Endothelial cell of umbilical vein (primary cell): ENCODE data around the gene SIDT1. TPM values are rescaled to one million over a fixed set of nuclear protein-coding genes. Genes with fewer than 3 reads are reported as not detected.

Experiments used
- BruUV-seq: library from RNA; stranded (reverse); fragments of 400-500 nt; replicated peaks from 2 replicates; lab custom pipeline; 2021; lab: Mats Ljungman, UMichigan
- CTCF ChIA-PET: fragments of 300-600, 350-600 bp; sonication (Branson Sonifier 250); formaldehyde crosslinking; loops from one replicate; lab custom pipeline; 2021; ENCODE audit warnings: antibody characterized with exemption, inconsistent platforms; lab: Charles Lee
- POLR2A ChIA-PET: fragments of 300-600, 350-600 bp; sonication (Branson Sonifier 250); formaldehyde crosslinking; loops from one replicate; lab custom pipeline; 2021; ENCODE audit warnings: antibody characterized with exemption, inconsistent platforms; lab: Charles Lee
- DNase-seq: peaks from one replicate; pipeline ENCODE4 v3.0.0-alpha.2; 2011; ENCODE audit warnings: low read depth, low spot score
- FAIRE-seq: peaks from 2 replicates; lab custom pipeline; 2011; peaks lifted over from hg19 to GRCh38; lab: Jason Lieb, UNC
- H2AFZ ChIP-seq: 2 replicates; pipeline ENCODE4 v1.6.0; 2012; ENCODE audit warnings: low read depth, low read length, control low read depth, inconsistent platforms
- H3K27ac ChIP-seq: 2 replicates; pipeline ENCODE4 v1.5.1; 2011; ENCODE audit warnings: low read depth, mild to moderate bottlenecking, control low read depth, low read length, moderate library complexity; ENCODE audit not compliant: insufficient read depth
- H3K27me3 ChIP-seq, 2 experiments: 2 replicates each; pipeline versions ENCODE4 v1.6.0 to v1.6.1; 2011; ENCODE audit warnings: low read length in 2 of 2, mixed read lengths in 1 of 2; ENCODE audit not compliant: control insufficient read depth in 2 of 2, insufficient read depth in 2 of 2
- H3K36me3 ChIP-seq, 2 experiments: 2 replicates in 1 of 2; 3 replicates in 1 of 2; pipeline ENCODE4 v1.5.1; 2011; ENCODE audit warnings: low read length in 2 of 2, mild to moderate bottlenecking in 1 of 2, moderate library complexity in 1 of 2; ENCODE audit not compliant: control insufficient read depth in 2 of 2, insufficient read depth in 2 of 2; ENCODE audit errors: extremely low read depth in 1 of 2
- H3K4me1 ChIP-seq: 3 replicates; pipeline ENCODE4 v1.5.1; 2011; ENCODE audit warnings: mild to moderate bottlenecking, low read length; ENCODE audit not compliant: control insufficient read depth, insufficient read depth; ENCODE audit errors: extremely low read depth
- H3K4me2 ChIP-seq: 2 replicates; pipeline ENCODE4 v1.6.1; 2011; ENCODE audit warnings: low read length, control low read depth, mixed read lengths; ENCODE audit not compliant: insufficient read depth
- H3K4me3 ChIP-seq, 3 experiments: fragments of 200-600 bp in 1 of 3; sonication (generic), shearing (Covaris generic) in 1 of 3; replicated peaks in 1 of 3; 2 replicates each; pipeline ENCODE4 v1.5.1; 2011 to 2016; ENCODE audit warnings: control low read depth in 3 of 3, low read length in 3 of 3, mild to moderate bottlenecking in 2 of 3, inconsistent platforms in 1 of 3, low read depth in 1 of 3, moderate library complexity in 1 of 3; ENCODE audit not compliant: insufficient read depth in 1 of 3
- H3K79me2 ChIP-seq: 2 replicates; pipeline ENCODE4 v1.6.0; 2012; ENCODE audit warnings: low read length, inconsistent platforms; ENCODE audit not compliant: control insufficient read depth, insufficient read depth
- H3K9ac ChIP-seq: replicated peaks from 2 replicates; pipeline ENCODE3; 2011; ENCODE audit warnings: low read length, control low read depth; ENCODE audit not compliant: insufficient read depth; ENCODE audit errors: extremely low read depth
- H3K9me1 ChIP-seq: replicated peaks from 3 replicates; pipeline ENCODE4 v1.6.0; 2011; ENCODE audit warnings: mild to moderate bottlenecking, low read length; ENCODE audit not compliant: control insufficient read depth, insufficient read depth; ENCODE audit errors: extremely low read depth
- H3K9me3 ChIP-seq: replicated peaks from 2 replicates; pipeline ENCODE4 v1.5.1; 2012; ENCODE audit warnings: low read length, inconsistent platforms; ENCODE audit not compliant: control insufficient read depth, insufficient read depth
- H4K20me1 ChIP-seq: replicated peaks from 2 replicates; pipeline ENCODE3; 2011; ENCODE audit warnings: mild to moderate bottlenecking, low read length; ENCODE audit not compliant: control insufficient read depth, insufficient read depth; ENCODE audit errors: extremely low read depth
- CTCF ChIP-seq, 2 donors: IDR thresholded peaks; 1 replicate in 1 of 2; 2 replicates in 1 of 2; pipeline ENCODE4 v1.5.1; 2011; ENCODE audit warnings: low read length in 2 of 2, mild to moderate bottlenecking in 2 of 2, moderate library complexity in 2 of 2, control low read depth in 1 of 2, inconsistent platforms in 1 of 2, low read depth in 1 of 2; ENCODE audit not compliant: insufficient read depth in 1 of 2; ENCODE audit errors: extremely low read depth in 1 of 2
- EZH2 ChIP-seq: IDR thresholded peaks from 2 replicates; pipeline ENCODE4 v1.6.1; 2012; ENCODE audit warnings: borderline replicate concordance, low read depth, mild to moderate bottlenecking, moderate library complexity, low read length, inconsistent platforms; ENCODE audit not compliant: severe bottlenecking
- FOS ChIP-seq: IDR thresholded peaks from 2 replicates; pipeline ENCODE4 v1.6.1; 2011; ENCODE audit warnings: mild to moderate bottlenecking, low read length, moderate library complexity, borderline replicate concordance; ENCODE audit not compliant: insufficient read depth
- JUN ChIP-seq: IDR thresholded peaks from 2 replicates; pipeline ENCODE4 v1.6.1; 2011; ENCODE audit warnings: borderline replicate concordance, low read depth; ENCODE audit not compliant: insufficient read length, insufficient read depth
- MAX ChIP-seq: IDR thresholded peaks from 2 replicates; pipeline ENCODE4 v1.6.1; 2011; ENCODE audit not compliant: insufficient read depth, insufficient read length
- MYC ChIP-seq: IDR thresholded peaks from one replicate; pipeline ENCODE4 v1.6.1; 2011; ENCODE audit warnings: mild to moderate bottlenecking, low read depth, low read length
- POLR2A ChIP-seq: IDR thresholded peaks from 2 replicates; pipeline ENCODE4 v1.6.1; 2012; ENCODE audit warnings: low read depth, mild to moderate bottlenecking, control low read depth, low read length
- POLR2AphosphoS5 ChIP-seq: IDR thresholded peaks from 2 replicates; pipeline ENCODE4 v1.6.1; 2012; ENCODE audit warnings: low read depth, mild to moderate bottlenecking, control low read depth, low read length, moderate library complexity; ENCODE audit not compliant: insufficient read depth
- dilution Hi-C: fragments of 300-500 bp; cut with MboI; formaldehyde crosslinking; loops from one replicate; pipeline ENCODE4 v1.15.0; 2019; ENCODE audit warnings: low sequenced_read_pairs; ENCODE audit not compliant: extremely low pct_ligation_motif_present
- intact Hi-C: fragments of 100-400 bp; cut with micrococcal nuclease; formaldehyde crosslinking; loops from one replicate; pipeline ENCODE4 v1.10.0; 2022
- polyA plus RNA-seq, 4 experiments: library from polyadenylated mRNA; depleted of rRNA in 3 of 4; stranded (reverse) in 3 of 4; unstranded in 1 of 4; fragments of >200 nt; gene quantifications; 2 replicates each; pipeline versions ENCODE4 v1.2.1 to v1.2.3, GENCODE V29; 2011 to 2012; ENCODE audit warnings: missing spikeins in 1 of 4
- total RNA-seq: library from RNA; stranded (reverse); gene quantifications from 2 replicates; pipeline ENCODE4 v1.2.3, GENCODE V29; 2021

Gene SIDT1
- total and polyA plus RNA-seq, 2 donors (not counting 3 experiments of a cell fraction or from before 2014, with no cell fraction given) = 0.07 TPM; not detected in 1

- H3K4me2 ChIP-seq = no peak overlapping the region
- ChIA-PET POLR2A (no interaction called here), CTCF (interaction anchor here (1.0 to 1.3 kb wide), 2 partner anchors 21 to 40 kb away, joined by 3 read pairs; no protein-coding TSS in a partner anchor)
- FAIRE-seq = no peak
- intact Hi-C loops = no loop called here
- H3K9ac ChIP-seq = no peak overlapping the region
- no peaks in the 10 kb centered on the region for H3K36me3 ChIP-seq
- no peaks in the 10 kb centered on the region for H4K20me1 ChIP-seq
- BruUV-seq = no TSS peak
- H3K9me1 ChIP-seq = no peaks in the 10 kb centered on the region
- dilution Hi-C loops = no loop called here
- H3K9me3 ChIP-seq = no peaks in the 10 kb centered on the region
- no peaks in the 10 kb centered on the region for H3K79me2 ChIP-seq
- H3K27me3 ChIP-seq = peaks cover 31 to 47% of the 10 kb centered on the region in 2 experiments
- H3K27ac ChIP-seq = no peak overlapping the region
- H2AFZ ChIP-seq = no peak overlapping the region
- no peak for TF ChIP-seq MYC
- TF ChIP-seq EZH2 = no peak
- TF ChIP-seq POLR2A = no peak
- TF ChIP-seq JUN = no peak
- TF ChIP-seq MAX = no peak
- no peak for TF ChIP-seq FOS
- TF ChIP-seq POLR2AphosphoS5 = no peak
- TF ChIP-seq CTCF (IDR thresholded peaks at IDR 0.05; ENCODE audit: extremely low read depth in 1 of 2, insufficient read depth in 1 of 2, low read depth in 1 of 2, low read length in 2 of 2) = no peak
- H3K4me3 ChIP-seq = no peak overlapping the region
- peaks cover 16% of the 10 kb centered on the region for H3K4me1 ChIP-seq
- no peak for DNase-seq
Measured at GRCh38 chr3:113537155-113537554, 4.8 kb downstream of the SIDT1 start.
